ENCODE data around the gene SEC14L5.

DNA sequence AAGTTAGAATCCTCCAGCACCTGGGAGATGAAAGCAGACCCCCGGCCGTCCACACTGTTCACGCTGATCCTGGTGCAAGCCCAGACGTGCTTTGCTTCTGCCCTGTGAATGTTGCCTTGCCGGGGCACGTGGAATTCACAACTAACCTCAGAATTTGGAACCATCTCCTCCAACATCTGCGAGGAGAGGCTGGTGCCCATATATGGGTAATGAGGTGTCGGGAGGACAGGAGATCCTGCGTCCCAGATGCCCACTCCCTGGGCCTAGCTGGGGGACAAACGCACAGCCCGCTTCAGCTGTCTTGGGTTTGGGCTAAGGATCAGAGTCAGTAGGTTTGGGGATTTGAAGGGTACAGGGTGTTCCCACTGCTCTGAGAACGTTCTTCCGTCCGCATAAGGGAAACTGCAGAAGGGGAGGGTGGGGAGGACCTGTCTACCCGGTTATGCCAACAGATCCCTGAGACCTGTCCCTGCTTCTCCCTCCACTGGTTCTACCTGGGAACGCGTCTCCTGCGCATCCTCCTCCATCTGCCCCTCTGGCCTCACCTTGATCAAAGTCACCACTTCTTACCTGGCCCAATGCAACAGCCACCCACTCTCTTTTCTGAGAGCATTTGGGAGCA is 35.3 kb upstream of the SEC14L5 start:
- no peak for TF ChIP-seq CTCF (IDR thresholded peaks at IDR 0.05; ENCODE audit: low read depth, low read length)
- TF ChIP-seq EZH2phosphoT487 (IDR thresholded peaks at IDR 0.05; ENCODE audit: low read depth) = no peak

All from OCI-LY3 (cell line).